IPS-18c (cell line): ENCODE measurements around the gene ZNF350.

Source experiments
- H3K4me3 ChIP-seq: 2 replicates; pipeline ENCODE4 v1.7.0; 2013; ENCODE audit warnings: low read depth, mild to moderate bottlenecking, low read length, moderate library complexity; ENCODE audit not compliant: insufficient read depth
- H3K9me3 ChIP-seq: one replicate; pipeline ENCODE4 v1.6.1; 2013; ENCODE audit warnings: mild to moderate bottlenecking, low read length, moderate library complexity; ENCODE audit not compliant: control insufficient read depth, insufficient read depth

Gene ZNF350

DNA sequence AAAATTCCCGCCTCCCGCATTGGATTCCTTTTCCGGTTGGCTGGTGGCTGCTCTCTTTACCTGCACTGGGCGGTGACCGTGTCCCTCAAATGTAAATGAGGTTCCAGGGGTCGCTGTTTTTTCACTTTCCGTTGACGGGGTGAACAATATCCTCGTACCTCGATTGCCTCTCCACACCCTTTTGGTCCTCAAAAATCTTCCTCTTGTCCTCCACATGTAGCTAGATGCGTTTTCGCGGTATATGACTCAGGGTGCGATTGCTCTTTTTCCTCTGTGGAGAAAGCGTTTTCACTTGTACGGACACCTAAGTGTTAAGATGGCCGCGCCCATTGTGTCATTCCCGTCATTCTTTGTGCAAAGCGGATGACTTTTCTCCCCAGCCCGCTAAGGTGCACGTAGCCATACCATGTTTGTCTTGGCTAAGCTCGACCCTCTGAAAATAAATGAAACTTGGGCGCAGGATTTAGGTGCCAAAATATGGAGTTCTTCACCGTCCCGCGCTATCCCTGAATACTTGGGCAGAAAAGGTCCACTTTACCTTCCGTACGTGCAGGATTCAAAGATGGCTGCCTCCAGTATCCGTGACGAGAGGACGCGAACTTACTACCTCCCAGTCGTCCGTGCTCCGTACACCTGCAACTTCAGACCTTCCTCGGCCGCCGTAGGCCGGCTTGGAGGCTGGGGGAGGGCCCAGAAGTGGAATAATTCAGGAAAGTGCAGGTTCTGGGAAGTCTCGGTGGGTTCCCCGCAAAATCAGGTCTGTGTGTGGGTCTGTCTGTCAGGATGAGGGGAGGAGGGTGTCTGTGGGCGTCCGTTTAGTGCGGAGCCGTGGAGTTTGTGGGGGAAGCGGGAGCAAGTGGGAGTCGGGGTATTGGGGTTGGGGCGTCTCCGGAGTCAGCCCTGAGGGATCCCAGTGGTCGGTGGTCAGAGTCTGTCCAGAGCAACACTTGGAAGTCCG, 59.6 kb downstream of the ZNF350 start, which contains the start of gene ZNF613:
ZNF613 (plus strand) TSS at position 689 of the 958 bp plus-strand sequence. CDS start 8,749 bp downstream, outside the sequence.
- Histone ChIP-seq H3K9me3 (peaks cover 12% of the 10 kb centered on the region), H3K4me3 (peak within 1 kb of the TSS; percentile 68)

DNA sequence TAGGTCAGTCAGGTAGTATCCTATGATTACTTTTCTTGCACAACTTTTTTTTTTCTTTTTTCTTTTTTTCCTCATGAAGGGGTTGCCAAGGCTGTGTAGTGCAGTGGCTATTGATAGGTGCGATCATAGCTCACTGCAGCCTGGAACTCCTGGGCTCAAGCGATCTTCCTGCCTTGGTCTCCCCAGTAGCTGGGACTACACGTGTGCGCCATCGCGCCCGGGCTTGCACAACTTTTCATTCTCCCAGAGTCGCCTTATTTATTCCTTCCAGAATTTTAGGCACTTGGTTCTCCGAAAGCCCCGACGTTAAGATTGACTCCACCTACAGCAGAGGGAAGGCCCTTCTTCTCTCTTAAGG, 60.2 kb downstream of the ZNF350 start:
- peaks cover 15% of the 10 kb centered on the region for H3K9me3 ChIP-seq
- peak overlapping the region; percentile 68; the same call in 1 of the 2 replicates for H3K4me3 ChIP-seq

DNA sequence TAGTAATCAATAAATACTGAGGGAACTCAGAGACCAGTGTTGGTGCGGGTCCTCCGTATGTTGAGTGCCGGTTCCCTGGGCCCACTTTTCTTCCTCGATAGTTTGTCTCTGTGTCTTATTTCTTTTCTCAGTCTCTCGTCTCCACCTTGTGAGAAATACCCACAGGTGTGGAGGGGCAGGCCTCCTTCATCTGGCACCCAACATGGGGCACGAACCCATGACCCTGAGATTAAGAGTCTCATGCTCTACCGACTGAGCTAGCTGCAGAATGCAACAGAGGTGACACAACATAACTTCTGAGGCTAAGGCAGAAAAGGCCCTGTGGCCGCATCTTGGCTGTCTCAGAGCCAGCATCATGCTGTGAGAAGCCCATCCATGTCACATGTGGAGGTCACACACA, 64.7 kb downstream of the ZNF350 start:
- Histone ChIP-seq H3K4me3 (no peak overlapping the region), H3K9me3 (peaks cover 26% of the 10 kb centered on the region)

DNA sequence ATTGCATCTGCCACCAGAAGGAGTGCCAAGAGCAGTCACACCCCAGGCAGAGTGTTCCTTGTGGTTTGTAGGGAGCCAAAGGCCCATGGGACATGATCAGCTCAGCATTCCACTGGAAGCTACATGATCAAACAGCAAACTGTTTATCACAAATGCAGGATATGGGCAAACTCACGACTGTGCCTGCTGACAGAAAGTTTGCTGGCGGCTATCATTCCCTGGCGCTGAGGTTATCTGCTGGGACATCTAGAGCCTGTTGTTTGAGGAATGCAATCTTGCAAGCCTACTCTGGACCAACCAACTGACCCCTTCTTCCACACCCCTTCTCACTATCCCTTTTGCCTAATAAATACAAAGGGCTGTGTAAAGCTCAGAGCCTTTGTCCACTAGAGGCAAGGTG, 67.0 kb downstream of the ZNF350 start:
- Histone ChIP-seq H3K9me3 (peaks cover 39% of the 10 kb centered on the region), H3K4me3 (no peak overlapping the region)

DNA sequence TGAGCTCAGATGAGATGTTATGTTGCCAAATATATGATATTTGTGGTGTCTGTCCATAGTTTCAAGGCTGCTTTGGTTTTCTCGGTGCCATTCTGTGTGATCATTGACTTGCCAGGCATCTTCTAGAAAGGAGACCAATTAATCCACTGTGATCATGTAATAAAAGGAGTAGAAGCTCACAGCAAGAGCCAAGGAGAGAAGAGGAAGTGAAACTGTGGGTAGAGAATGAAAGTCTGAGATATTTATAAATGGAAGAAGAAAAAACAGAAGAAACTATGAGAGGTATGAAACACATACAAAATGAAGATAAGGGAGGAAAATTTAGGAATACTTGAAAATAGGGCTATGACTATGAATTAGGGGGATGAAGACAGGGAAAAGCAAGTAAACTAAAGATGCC, 70.5 kb downstream of the ZNF350 start:
- Histone ChIP-seq H3K4me3 (no peak overlapping the region), H3K9me3 (peaks cover 28% of the 10 kb centered on the region)

DNA sequence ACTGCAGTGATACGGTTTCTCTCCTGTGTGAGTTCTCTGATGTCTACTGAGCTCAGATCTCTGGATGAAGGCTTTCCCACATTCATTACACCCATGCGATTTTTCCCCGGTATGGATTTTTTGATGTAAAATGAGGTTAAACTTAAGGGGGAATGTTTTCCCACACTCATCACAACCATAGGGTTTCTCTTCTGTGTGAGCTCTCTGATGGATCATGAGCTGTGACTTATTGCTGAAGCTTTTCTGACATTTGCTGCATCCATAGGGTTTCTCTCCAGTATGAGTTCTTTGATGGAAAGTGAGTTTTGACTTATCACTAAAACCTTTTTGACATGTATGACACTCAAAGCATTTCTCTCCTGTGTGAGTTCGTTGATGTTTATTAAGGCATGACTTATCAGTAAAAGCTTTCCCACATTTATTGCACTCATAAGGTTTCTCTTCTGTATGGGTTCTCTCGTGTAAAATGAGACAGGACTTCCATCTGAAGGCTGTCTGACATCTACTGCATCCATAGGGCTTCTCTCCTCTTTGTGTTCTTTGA, 71.2 kb downstream of the ZNF350 start:
- H3K9me3 ChIP-seq, result peaks cover 23% of the 10 kb centered on the region

More for the DNA sequence above, 71.2 kb downstream of the ZNF350 start:
- H3K4me3 ChIP-seq, result no peak overlapping the region
